Measurements from ENCODE around the gene RRM1. TPM values are rescaled to one million over a fixed set of nuclear protein-coding genes. Genes with fewer than 3 reads are reported as not detected.
"Not testable (repeated sequence)": the region's sequence is repeated elsewhere in the genome, so short reads cannot be mapped to it uniquely, and the experiment has no call there.

Gene RRM1
- 40.7 and 44.0 TPM in 2 replicates for total RNA-seq

DNA sequence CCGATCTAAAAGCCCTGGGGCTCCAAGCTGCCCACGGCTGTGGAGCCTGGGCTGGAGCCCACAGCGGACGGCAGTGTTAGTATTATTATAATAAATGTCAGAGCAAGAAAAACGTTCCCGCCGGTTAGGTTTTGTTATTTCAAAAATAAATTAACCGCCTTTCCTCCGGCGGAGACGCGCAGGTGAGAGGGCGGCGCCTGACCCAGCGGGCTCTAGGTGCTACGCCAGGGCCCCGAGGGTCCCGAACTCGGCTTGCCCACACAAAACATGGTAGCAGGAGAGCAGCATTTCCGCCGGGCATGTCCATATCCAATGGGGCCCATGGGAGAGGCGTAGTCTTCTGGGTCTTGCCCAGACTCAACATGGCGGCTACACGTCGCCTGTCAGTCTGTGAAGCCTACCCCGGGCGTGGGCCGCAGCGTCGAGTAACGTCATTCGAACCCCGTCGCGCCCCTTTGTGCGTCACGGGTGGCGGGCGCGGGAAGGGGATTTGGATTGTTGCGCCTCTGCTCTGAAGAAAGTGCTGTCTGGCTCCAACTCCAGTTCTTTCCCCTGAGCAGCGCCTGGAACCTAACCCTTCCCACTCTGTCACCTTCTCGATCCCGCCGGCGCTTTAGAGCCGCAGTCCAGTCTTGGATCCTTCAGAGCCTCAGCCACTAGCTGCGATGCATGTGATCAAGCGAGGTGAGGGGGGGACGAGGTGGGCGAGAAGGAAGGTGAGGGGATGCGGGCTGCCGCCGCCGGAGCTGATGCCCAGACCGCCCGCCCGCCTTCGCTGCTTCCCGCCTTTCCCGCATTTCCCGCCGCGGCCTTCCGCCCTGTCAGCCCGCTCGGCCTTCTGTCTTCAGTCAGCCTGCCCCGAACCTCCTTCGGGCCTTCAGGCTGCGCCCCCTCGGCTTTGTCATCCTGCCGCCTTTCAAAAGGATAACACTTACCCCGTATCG is at the start of gene RRM1:
Gene RRM1 (plus strand): TSS at position 452 of the 944 bp plus-strand sequence. CDS start 214 bp downstream, at position 666.
- DNase-seq (ENCODE audit: low read depth) (peak; percentile 88), FAIRE-seq (no peak)
- TF ChIP-seq, protein P1, sequence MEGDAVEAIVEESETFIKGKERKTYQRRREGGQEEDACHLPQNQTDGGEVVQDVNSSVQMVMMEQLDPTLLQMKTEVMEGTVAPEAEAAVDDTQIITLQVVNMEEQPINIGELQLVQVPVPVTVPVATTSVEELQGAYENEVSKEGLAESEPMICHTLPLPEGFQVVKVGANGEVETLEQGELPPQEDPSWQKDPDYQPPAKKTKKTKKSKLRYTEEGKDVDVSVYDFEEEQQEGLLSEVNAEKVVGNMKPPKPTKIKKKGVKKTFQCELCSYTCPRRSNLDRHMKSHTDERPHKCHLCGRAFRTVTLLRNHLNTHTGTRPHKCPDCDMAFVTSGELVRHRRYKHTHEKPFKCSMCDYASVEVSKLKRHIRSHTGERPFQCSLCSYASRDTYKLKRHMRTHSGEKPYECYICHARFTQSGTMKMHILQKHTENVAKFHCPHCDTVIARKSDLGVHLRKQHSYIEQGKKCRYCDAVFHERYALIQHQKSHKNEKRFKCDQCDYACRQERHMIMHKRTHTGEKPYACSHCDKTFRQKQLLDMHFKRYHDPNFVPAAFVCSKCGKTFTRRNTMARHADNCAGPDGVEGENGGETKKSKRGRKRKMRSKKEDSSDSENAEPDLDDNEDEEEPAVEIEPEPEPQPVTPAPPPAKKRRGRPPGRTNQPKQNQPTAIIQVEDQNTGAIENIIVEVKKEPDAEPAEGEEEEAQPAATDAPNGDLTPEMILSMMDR (IDR thresholded peaks at IDR 0.05; ENCODE audit: insufficient read depth, low read length, severe bottlenecking): no peak
- Histone ChIP-seq H3K36me3 (ENCODE audit: control insufficient read depth, insufficient read depth, low read length) (no peaks in the 10 kb centered on the region), H3K4me3 (ENCODE audit: low read depth, low read length) (peak within 1 kb of the TSS; percentile 96), H3K27me3 (ENCODE audit: control insufficient read depth, insufficient read depth, low read length) (no peaks in the 10 kb centered on the region)

DNA sequence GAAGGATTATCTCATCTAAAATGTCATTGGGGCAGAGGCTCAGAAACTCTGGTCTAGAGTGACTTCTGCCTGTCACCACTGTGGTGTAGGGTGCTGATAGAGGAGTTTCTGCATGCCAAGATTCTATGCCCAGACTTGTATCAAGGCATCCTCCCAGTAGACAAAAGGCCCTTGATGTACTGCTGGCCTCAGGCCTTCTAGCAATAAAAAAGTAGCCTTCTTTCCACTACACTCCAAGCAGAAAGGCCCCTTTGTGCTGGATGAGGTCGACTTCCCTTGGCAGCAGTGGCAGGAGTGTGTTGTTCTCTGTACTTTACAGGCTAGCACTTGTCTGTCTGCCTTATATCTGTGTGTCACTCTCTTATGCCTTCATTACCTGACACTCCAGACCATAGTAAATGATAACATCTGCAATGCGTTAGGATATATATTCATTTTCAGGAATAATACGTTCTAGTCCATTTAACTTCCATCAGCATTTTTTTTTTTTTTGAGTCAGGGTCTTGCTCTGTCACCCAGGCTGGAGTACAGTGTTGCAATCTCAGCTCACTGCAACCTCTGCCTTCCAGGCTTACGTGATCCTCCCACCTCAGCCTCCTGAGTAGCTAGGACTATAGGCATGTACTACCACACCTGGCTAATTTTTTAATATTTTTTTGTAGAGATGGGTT is 49.5 kb upstream of the RRM1 start:
- TF ChIP-seq, protein P1 (IDR thresholded peaks at IDR 0.05; ENCODE audit: insufficient read depth, low read length, severe bottlenecking): no peak
- Histone ChIP-seq H3K36me3 (ENCODE audit: control insufficient read depth, insufficient read depth, low read length) (no peaks in the 10 kb centered on the region), H3K4me3 (ENCODE audit: low read depth, low read length) (no peak overlapping the region), H3K27me3 (ENCODE audit: control insufficient read depth, insufficient read depth, low read length) (no peaks in the 10 kb centered on the region)
- DNase-seq (ENCODE audit: low read depth) (peak; percentile 89), FAIRE-seq (no peak)

DNA sequence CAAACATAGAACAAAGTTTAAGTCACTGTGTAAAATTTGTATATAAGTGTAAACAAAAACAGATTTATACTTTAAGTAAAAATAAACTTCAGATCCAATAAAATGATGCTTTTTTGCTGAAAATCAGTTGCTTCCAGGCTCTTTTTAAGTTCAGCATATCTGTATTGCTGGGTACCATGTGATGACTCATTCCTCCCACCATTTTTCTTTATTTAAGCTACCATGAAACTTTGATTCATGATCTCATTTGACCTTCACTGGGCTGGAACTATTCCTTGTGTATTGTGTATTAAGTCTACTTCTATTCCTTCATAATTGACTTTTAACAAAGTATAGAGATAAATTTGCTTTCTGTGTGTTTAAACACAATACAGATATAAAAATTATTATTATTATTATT is 46.3 kb upstream of the RRM1 start:
- Histone ChIP-seq H3K4me3 (ENCODE audit: low read depth, low read length) (no peak overlapping the region), H3K27me3 (ENCODE audit: control insufficient read depth, insufficient read depth, low read length) (no peaks in the 10 kb centered on the region), H3K36me3 (ENCODE audit: control insufficient read depth, insufficient read depth, low read length) (no peaks in the 10 kb centered on the region)
- peak; percentile 22 for DNase-seq (ENCODE audit: low read depth)
- TF ChIP-seq, protein P1 (IDR thresholded peaks at IDR 0.05; ENCODE audit: insufficient read depth, low read length, severe bottlenecking): no peak
- no peak for FAIRE-seq

DNA sequence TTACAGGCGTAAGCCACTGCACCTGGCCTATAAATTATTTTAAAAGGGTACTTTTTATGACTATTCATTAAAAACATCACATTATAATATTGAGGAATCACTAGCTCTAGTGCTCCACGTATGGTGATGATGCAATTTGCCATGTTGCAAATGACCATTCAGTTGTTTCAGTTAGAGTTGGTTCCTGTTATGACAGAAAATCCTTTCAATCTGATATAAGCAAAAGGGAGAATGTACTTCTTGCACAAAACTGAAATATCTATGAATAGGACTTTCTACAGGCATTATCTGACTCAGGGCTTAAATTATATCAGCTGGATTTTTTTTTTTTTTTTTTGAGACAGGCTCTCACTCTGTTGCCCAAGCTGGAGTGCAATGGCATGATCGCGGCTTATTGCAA is 45.6 kb upstream of the RRM1 start:
- DNase-seq (ENCODE audit: low read depth): no peak
- H3K36me3 ChIP-seq (ENCODE audit: control insufficient read depth, insufficient read depth, low read length): no peaks in the 10 kb centered on the region
- TF ChIP-seq, protein P1 (IDR thresholded peaks at IDR 0.05; ENCODE audit: insufficient read depth, low read length, severe bottlenecking): no peak
- FAIRE-seq: no peak
- no peak overlapping the region for H3K4me3 ChIP-seq (ENCODE audit: low read depth, low read length)
- H3K27me3 ChIP-seq (ENCODE audit: control insufficient read depth, insufficient read depth, low read length): no peaks in the 10 kb centered on the region

DNA sequence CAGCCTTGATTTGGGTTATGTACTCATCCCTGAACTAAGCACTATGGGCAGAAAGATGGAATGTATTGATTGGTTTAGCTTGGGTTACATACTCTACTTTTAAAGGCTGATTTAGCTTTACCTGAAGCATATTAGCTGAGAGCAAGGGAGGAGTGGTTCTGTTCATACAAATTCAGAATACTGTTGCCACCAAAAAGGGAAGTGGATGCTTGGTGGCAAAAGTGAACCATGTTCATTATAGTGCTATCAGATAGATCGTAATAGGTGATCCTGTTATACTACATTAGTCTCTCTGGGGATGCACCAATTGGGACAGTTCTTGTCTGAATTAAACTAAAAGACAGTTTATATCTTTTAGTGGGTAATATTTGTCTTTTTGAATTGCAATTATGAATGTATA is 44.5 kb upstream of the RRM1 start:
- H3K4me3 ChIP-seq (ENCODE audit: low read depth, low read length): no peak overlapping the region
- TF ChIP-seq, protein P1 (IDR thresholded peaks at IDR 0.05; ENCODE audit: insufficient read depth, low read length, severe bottlenecking): no peak
- DNase-seq (ENCODE audit: low read depth) (no peak), FAIRE-seq (no peak)
- H3K36me3 ChIP-seq (ENCODE audit: control insufficient read depth, insufficient read depth, low read length): no peaks in the 10 kb centered on the region
- H3K27me3 ChIP-seq (ENCODE audit: control insufficient read depth, insufficient read depth, low read length): no peaks in the 10 kb centered on the region

DNA sequence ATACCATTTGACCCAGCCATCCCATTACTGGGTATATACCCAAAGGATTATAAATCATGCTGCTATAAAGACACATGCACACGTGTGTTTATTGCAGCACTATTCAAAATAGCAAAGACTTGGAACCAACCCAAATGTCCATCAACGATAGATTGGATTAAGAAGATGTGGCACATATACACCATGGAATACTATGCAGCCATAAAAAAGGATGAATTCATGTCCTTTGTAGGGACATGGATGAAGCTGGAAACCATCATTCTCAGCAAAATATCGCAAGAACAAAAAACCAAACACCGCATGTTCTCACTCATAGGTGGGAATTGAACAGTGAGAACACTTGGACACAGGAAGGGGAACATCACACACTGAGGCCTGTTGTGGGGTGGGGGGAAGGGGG is 41.4 kb upstream of the RRM1 start:
- not testable (repeated sequence) for FAIRE-seq; DNase-seq (ENCODE audit: low read depth); H3K27me3 ChIP-seq (ENCODE audit: control insufficient read depth, insufficient read depth, low read length); H3K4me3 ChIP-seq (ENCODE audit: low read depth, low read length); H3K36me3 ChIP-seq (ENCODE audit: control insufficient read depth, insufficient read depth, low read length)

Data from bronchial epithelial cell (primary cell).